Thyroid gland (tissue), 4 donors: ENCODE results near the gene LRRK2. TPM values are rescaled to one million over a fixed set of nuclear protein-coding genes. Genes with fewer than 3 reads are reported as not detected.
"Not testable (repeated sequence)": the region's sequence is repeated elsewhere in the genome, so short reads cannot be mapped to it uniquely, and the experiment has no call there.

Experiments used
- DNase-seq, 2 donors: peaks; one replicate each; pipeline ENCODE4 v3.0.0-alpha.2; 2019
- H3K27ac ChIP-seq, 3 donors: fragments of 200-600 bp; sonication (generic); 1 replicate in 2 of 3; 2 replicates in 1 of 3; pipeline ENCODE4 v1.5.1; 2016 to 2019; ENCODE audit warnings: mild to moderate bottlenecking in 1 of 3, moderate library complexity in 1 of 3
- H3K27me3 ChIP-seq: fragments of 200-600 bp; sonication (generic); one replicate; pipeline ENCODE4 v1.5.1; 2019
- H3K36me3 ChIP-seq, 2 donors: fragments of 200-600 bp; sonication (generic); one replicate each; pipeline ENCODE4 v1.5.1; 2016 to 2019
- H3K4me1 ChIP-seq, 2 donors: fragments of 200-600 bp; sonication (generic); one replicate each; pipeline ENCODE4 v1.5.1; 2017 to 2019
- H3K4me3 ChIP-seq, 3 donors: fragments of 200-600 bp; sonication (generic); replicated peaks in 1 of 3; 1 replicate in 2 of 3; 2 replicates in 1 of 3; pipeline ENCODE4 v1.5.1; 2016; ENCODE audit warnings: mild to moderate bottlenecking in 1 of 3
- H3K9me3 ChIP-seq: fragments of 200-600 bp; sonication (generic); one replicate; pipeline ENCODE4 v1.5.1; 2017
- POLR2A ChIP-seq, 2 donors: fragments of 450-650 bp; IDR thresholded peaks; one replicate each; pipeline ENCODE4 v1.6.1; 2017; ENCODE audit warnings: antibody characterized with exemption in 2 of 2, mild to moderate bottlenecking in 2 of 2, moderate library complexity in 1 of 2
- WGBS, 2 donors: methylation state at CpG; one replicate each; pipeline ENCODE4 v1.1.5; 2017; 5-methylcytosine and 5-hydroxymethylcytosine counted together
- intact Hi-C: fragments of 100-400 bp; cut with DNase I; formaldehyde crosslinking; loops from one replicate; pipeline ENCODE4 v1.15.1; 2023
- total RNA-seq, 4 donors: library from RNA; depleted of rRNA; stranded (reverse); fragments of >200 nt; gene quantifications; one replicate each; pipeline ENCODE4 v1.2.3, GENCODE V29; 2016
- TF ChIP-seq, protein P1 (sequence below), 6 experiments: fragments of 200-600 bp in 3 of 6; fragments of 450-650 bp in 3 of 6; sonication (generic) in 3 of 6; IDR thresholded peaks; one replicate each; pipeline ENCODE4 v1.5.1; 2016 to 2019; ENCODE audit warnings: antibody characterized with exemption in 6 of 6, mild to moderate bottlenecking in 2 of 6, inconsistent platforms in 1 of 6, moderate library complexity in 1 of 6

LRRK2 gene
- total RNA-seq, 4 donors from 2014 or later: 11.0 to 27.6 (median 21.1) TPM

DNA sequence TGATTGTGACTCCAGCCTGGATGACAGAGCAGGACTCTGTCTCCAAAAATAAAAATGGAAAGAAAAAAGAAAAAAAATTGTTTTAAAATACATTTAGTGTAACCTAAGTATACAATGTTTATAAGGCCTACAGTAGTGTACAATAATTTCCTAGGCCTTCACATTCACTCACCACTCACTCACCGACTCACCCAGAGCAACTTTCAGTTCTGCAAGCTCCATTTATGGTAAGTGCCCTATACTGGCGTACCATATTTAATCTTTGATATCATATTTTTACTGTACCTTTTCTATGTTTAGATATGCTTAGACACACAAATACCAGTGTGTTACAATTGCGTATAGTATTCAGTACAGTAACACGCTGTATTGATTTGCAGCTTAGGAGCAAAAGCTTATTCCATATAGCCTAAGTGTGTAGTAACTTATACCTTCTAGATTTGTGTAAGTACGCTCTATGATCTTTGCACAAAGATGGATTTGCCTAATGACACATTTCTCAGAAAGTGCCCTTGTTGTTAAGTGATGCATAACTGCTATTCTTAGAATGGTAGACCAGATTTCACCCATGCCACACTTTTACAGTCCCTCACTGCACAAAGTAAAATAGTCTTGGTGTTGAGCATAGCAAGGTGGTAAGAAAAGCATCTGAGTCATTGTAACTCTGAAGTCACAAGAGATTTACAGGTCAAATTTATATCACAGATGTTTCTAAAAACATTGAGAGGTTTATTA lies 151.9 kb downstream of the LRRK2 start:
- intact Hi-C loops: no loop called here
- no peaks in the 10 kb centered on the region for H3K36me3 ChIP-seq
- WGBS, 2 donors: 90 to 93% methylated on average over 5 of the region's 5 CpGs
- TF ChIP-seq POLR2A (IDR thresholded peaks at IDR 0.05): no peak
- no peak overlapping the region for H3K4me3 ChIP-seq
- H3K9me3 ChIP-seq: no peaks in the 10 kb centered on the region
- H3K27me3 ChIP-seq: no peaks in the 10 kb centered on the region
- no peak overlapping the region for H3K27ac ChIP-seq
- no peaks in the 10 kb centered on the region for H3K4me1 ChIP-seq
- DNase-seq: no peak

- Histone ChIP-seq H3K27me3 (no peaks in the 10 kb centered on the region), H3K4me3 (no peak overlapping the region), H3K36me3 (no peaks in the 10 kb centered on the region), H3K9me3 (no peaks in the 10 kb centered on the region), H3K27ac (no peak overlapping the region), H3K4me1 (no peaks in the 10 kb centered on the region)
- TF ChIP-seq, protein P1, sequence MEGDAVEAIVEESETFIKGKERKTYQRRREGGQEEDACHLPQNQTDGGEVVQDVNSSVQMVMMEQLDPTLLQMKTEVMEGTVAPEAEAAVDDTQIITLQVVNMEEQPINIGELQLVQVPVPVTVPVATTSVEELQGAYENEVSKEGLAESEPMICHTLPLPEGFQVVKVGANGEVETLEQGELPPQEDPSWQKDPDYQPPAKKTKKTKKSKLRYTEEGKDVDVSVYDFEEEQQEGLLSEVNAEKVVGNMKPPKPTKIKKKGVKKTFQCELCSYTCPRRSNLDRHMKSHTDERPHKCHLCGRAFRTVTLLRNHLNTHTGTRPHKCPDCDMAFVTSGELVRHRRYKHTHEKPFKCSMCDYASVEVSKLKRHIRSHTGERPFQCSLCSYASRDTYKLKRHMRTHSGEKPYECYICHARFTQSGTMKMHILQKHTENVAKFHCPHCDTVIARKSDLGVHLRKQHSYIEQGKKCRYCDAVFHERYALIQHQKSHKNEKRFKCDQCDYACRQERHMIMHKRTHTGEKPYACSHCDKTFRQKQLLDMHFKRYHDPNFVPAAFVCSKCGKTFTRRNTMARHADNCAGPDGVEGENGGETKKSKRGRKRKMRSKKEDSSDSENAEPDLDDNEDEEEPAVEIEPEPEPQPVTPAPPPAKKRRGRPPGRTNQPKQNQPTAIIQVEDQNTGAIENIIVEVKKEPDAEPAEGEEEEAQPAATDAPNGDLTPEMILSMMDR (IDR thresholded peaks at IDR 0.05): no peak
- WGBS, 2 donors: 72 to 86% methylated on average over 1 of the region's 1 CpG
- intact Hi-C loops: no loop called here
- DNase-seq: no peak
Observed at GRCh38 chr12:40378691-40379090, 153.9 kb downstream of the LRRK2 start.

DNA sequence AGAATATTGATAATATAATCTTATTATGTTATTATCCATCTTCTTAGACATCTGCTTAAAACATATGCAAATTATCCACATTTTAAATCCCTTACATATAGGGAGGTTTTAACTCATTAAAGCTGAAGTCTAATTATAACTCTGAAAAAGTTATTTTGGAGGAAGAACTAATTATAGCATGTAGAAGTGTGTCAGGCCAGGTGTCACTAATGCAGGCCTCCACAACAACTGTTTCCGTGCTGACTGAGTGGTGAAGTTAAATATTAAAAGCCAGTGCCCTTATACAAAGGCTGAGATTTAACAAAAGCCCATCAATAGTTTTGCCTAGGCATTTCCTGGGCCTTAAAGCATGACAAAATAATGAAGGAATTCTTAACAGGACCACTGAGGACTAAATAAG lies 157.4 kb downstream of the LRRK2 start:
- intact Hi-C loops: no loop called here
- Histone ChIP-seq H3K36me3 (no peaks in the 10 kb centered on the region), H3K9me3 (no peaks in the 10 kb centered on the region), H3K27ac (no peak overlapping the region), H3K4me3 (no peak overlapping the region), H3K4me1 (no peaks in the 10 kb centered on the region), H3K27me3 (no peaks in the 10 kb centered on the region)
- TF ChIP-seq, protein P1 (IDR thresholded peaks at IDR 0.05): no peak
- no peak for TF ChIP-seq POLR2A (IDR thresholded peaks at IDR 0.05)
- 68 to 83% methylated on average over 1 of the region's 1 CpG for WGBS, 2 donors
- DNase-seq: no peak

GRCh38 chr12:40387279-40387678 lies 162.5 kb downstream of the LRRK2 start:
- H3K4me3 ChIP-seq, H3K27me3 ChIP-seq, H3K27ac ChIP-seq, intact Hi-C loops, H3K4me1 ChIP-seq, H3K36me3 ChIP-seq, H3K9me3 ChIP-seq, DNase-seq: not testable (repeated sequence)
- WGBS, 2 donors: 85 to 88% methylated on average over 3 of the region's 3 CpGs

GRCh38 chr12:40390980-40391379 lies 166.2 kb downstream of the LRRK2 start:
- DNase-seq: no peak
- intact Hi-C loops: no loop called here
- Histone ChIP-seq H3K27me3 (no peaks in the 10 kb centered on the region), H3K4me3 (no peak overlapping the region), H3K9me3 (no peaks in the 10 kb centered on the region), H3K27ac (no peak overlapping the region), H3K36me3 (no peaks in the 10 kb centered on the region), H3K4me1 (no peaks in the 10 kb centered on the region)
- 64 to 69% methylated on average over 2 of the region's 2 CpGs for WGBS, 2 donors
- TF ChIP-seq POLR2A (IDR thresholded peaks at IDR 0.05): no peak
- TF ChIP-seq, protein P1 (IDR thresholded peaks at IDR 0.05): no peak

DNA sequence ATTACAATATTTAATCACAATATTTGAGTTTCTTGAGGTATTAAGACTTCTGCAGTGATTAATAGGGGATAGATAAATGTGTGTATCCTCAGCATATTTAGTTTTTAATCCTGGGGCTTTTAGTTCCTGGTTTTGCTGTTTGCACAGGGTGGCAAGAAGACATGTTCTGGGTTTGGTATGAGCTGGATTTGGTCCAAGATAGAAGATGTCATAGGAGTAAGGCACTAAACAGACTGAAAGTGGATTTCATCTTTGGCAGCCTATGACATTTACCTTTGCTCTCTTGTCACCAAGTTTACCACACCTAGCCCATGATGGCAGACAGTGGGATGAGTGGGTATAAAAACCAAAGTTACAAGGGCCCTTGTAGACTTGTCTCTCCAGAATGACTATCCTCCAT lies 168.2 kb downstream of the LRRK2 start:
- intact Hi-C loops: no loop called here
- no peak overlapping the region for H3K4me3 ChIP-seq
- no peak overlapping the region for H3K27ac ChIP-seq
- H3K4me1 ChIP-seq: no peaks in the 10 kb centered on the region
- no peaks in the 10 kb centered on the region for H3K36me3 ChIP-seq
- TF ChIP-seq, protein P1 (IDR thresholded peaks at IDR 0.05): no peak
- no peak for TF ChIP-seq POLR2A (IDR thresholded peaks at IDR 0.05)
- H3K9me3 ChIP-seq: no peaks in the 10 kb centered on the region
- no peaks in the 10 kb centered on the region for H3K27me3 ChIP-seq
- DNase-seq: no peak
